H1 (cell line): ENCODE results near the gene GNG11. TPM values are rescaled to one million over a fixed set of nuclear protein-coding genes. Genes with fewer than 3 reads are reported as not detected.
"Not testable (repeated sequence)": the region's sequence is repeated elsewhere in the genome, so short reads cannot be mapped to it uniquely, and the experiment has no call there.

ENCODE experiments used
- CTCF ChIA-PET: fragments of 300-600 bp; sonication (Branson Sonifier 250); formaldehyde crosslinking; loops from one replicate; lab custom pipeline; 2021; ENCODE audit not compliant: partially characterized antibody; lab: Charles Lee
- POLR2A ChIA-PET: fragments of 300-600 bp; sonication (Branson Sonifier 250); formaldehyde crosslinking; loops from one replicate; lab custom pipeline; 2021; ENCODE audit warnings: inconsistent platforms; ENCODE audit not compliant: partially characterized antibody; lab: Charles Lee
- DNase-seq, 2 experiments: peaks; one replicate each; pipeline versions ENCODE4 v3.0.0 to v3.0.0-alpha.2; 2010 to 2022; ENCODE audit warnings: low spot score in 2 of 2, low read depth in 1 of 2, mixed read lengths in 1 of 2
- FAIRE-seq: peaks from 2 replicates; lab custom pipeline; 2011; peaks lifted over from hg19 to GRCh38; lab: Jason Lieb, UNC
- H2AFZ ChIP-seq: 2 replicates; pipeline ENCODE4 v1.8.1; 2012; ENCODE audit warnings: low read length, inconsistent platforms
- H2AK5ac ChIP-seq: 2 replicates; pipeline ENCODE4 v1.6.1; 2013; ENCODE audit warnings: low read depth, low read length
- H2BK120ac ChIP-seq: replicated peaks from 2 replicates; pipeline ENCODE3; 2013; ENCODE audit warnings: low read depth, low read length, inconsistent platforms
- H2BK12ac ChIP-seq: 2 replicates; pipeline ENCODE4 v1.6.1; 2013; ENCODE audit warnings: low read depth, low read length
- H2BK15ac ChIP-seq: 2 replicates; pipeline ENCODE4 v1.6.1; 2013; ENCODE audit warnings: low read length
- H2BK20ac ChIP-seq: 2 replicates; pipeline ENCODE4 v1.6.1; 2013; ENCODE audit warnings: low read length
- H2BK5ac ChIP-seq: 2 replicates; pipeline ENCODE4 v1.6.1; 2013; ENCODE audit warnings: low read depth, low read length
- H3K14ac ChIP-seq: 2 replicates; pipeline ENCODE4 v1.6.1; 2013; ENCODE audit warnings: inconsistent platforms; ENCODE audit not compliant: insufficient read length
- H3K18ac ChIP-seq: 2 replicates; pipeline ENCODE4 v1.6.1; 2013; ENCODE audit warnings: low read length; ENCODE audit errors: extremely low read depth
- H3K23ac ChIP-seq: 2 replicates; pipeline ENCODE4 v1.6.1; 2013; ENCODE audit warnings: inconsistent platforms; ENCODE audit not compliant: insufficient read length
- H3K23me2 ChIP-seq: 2 replicates; pipeline ENCODE4 v1.6.1; 2013; ENCODE audit warnings: low read depth, low read length
- H3K27ac ChIP-seq: 2 replicates; pipeline ENCODE4 v1.6.1; 2011; ENCODE audit warnings: low read depth, low read length, inconsistent platforms
- H3K27me3 ChIP-seq, 4 experiments: replicated peaks in 1 of 4; 1 replicate in 1 of 4; 2 replicates in 3 of 4; pipeline versions ENCODE4 v1.6.1 to v1.8.1; 2011 to 2013; ENCODE audit warnings: low read length in 3 of 4, mild to moderate bottlenecking in 3 of 4, inconsistent platforms in 2 of 4, mixed read lengths in 2 of 4, moderate library complexity in 1 of 4; ENCODE audit not compliant: control insufficient read depth in 3 of 4, insufficient read depth in 3 of 4; ENCODE audit errors: extremely low read depth in 1 of 4
- H3K36me3 ChIP-seq, 4 experiments: 2 replicates each; pipeline versions ENCODE4 v1.6.1 to v1.8.1; 2011 to 2013; ENCODE audit warnings: mild to moderate bottlenecking in 4 of 4, low read length in 3 of 4, moderate library complexity in 2 of 4, control low read depth in 1 of 4, inconsistent platforms in 1 of 4; ENCODE audit not compliant: insufficient read depth in 4 of 4, control insufficient read depth in 2 of 4
- H3K4ac ChIP-seq: replicated peaks from 2 replicates; pipeline ENCODE3; 2013; ENCODE audit warnings: low read length, low read depth, mixed read lengths, inconsistent platforms; ENCODE audit not compliant: insufficient read length
- H3K4me1 ChIP-seq, 4 experiments: replicated peaks in 1 of 4; 1 replicate in 1 of 4; 2 replicates in 3 of 4; pipeline versions ENCODE4 v1.6.1 to v1.8.1; 2011 to 2013; ENCODE audit warnings: low read length in 3 of 4, inconsistent platforms in 2 of 4, mixed read lengths in 1 of 4; ENCODE audit not compliant: insufficient read depth in 4 of 4, control insufficient read depth in 3 of 4
- H3K4me2 ChIP-seq, 2 experiments: 2 replicates each; pipeline versions ENCODE4 v1.6.1 to v1.8.1; 2011 to 2013; ENCODE audit warnings: low read depth in 2 of 2, low read length in 2 of 2, control low read depth in 1 of 2, inconsistent platforms in 1 of 2, mild to moderate bottlenecking in 1 of 2; ENCODE audit not compliant: insufficient read depth in 1 of 2
- H3K4me3 ChIP-seq, 4 experiments: fragments of 200-600, 300-600 bp in 1 of 4; sonication (generic), shearing (Covaris generic), sonication (Bioruptor Twin) in 1 of 4; 2 replicates each; pipeline versions ENCODE4 v1.5.1 to v1.8.1; 2011 to 2016; ENCODE audit warnings: low read length in 4 of 4, low read depth in 3 of 4, control low read depth in 2 of 4, inconsistent platforms in 2 of 4, mild to moderate bottlenecking in 2 of 4, mixed read lengths in 1 of 4, moderate library complexity in 1 of 4; ENCODE audit not compliant: insufficient read depth in 2 of 4; ENCODE audit errors: extremely low read depth in 1 of 4
- H3K56ac ChIP-seq: replicated peaks from 2 replicates; pipeline ENCODE3; 2013; ENCODE audit warnings: low read depth, mild to moderate bottlenecking, mixed read lengths, low read length, inconsistent platforms; ENCODE audit not compliant: insufficient read length
- H3K79me1 ChIP-seq: 2 replicates; pipeline ENCODE4 v1.6.1; 2013; ENCODE audit warnings: low read depth, low read length, control low read depth
- H3K79me2 ChIP-seq, 2 experiments: 2 replicates each; pipeline versions ENCODE4 v1.6.1 to v1.8.1; 2012 to 2013; ENCODE audit warnings: low read length in 2 of 2, mild to moderate bottlenecking in 2 of 2, inconsistent platforms in 1 of 2; ENCODE audit not compliant: insufficient read depth in 2 of 2, control insufficient read depth in 1 of 2
- H3K9ac ChIP-seq, 4 experiments: replicated peaks in 1 of 4; 1 replicate in 1 of 4; 2 replicates in 3 of 4; pipeline versions ENCODE4 v1.6.1 to v1.8.1; 2011 to 2013; ENCODE audit warnings: low read depth in 3 of 4, low read length in 3 of 4, control low read depth in 2 of 4, mild to moderate bottlenecking in 2 of 4, moderate library complexity in 2 of 4, inconsistent platforms in 1 of 4; ENCODE audit errors: extremely low read depth in 1 of 4
- H3K9me3 ChIP-seq, 2 experiments: 2 replicates each; pipeline versions ENCODE4 v1.6.1 to v1.8.1; 2012 to 2013; ENCODE audit warnings: mild to moderate bottlenecking in 2 of 2, moderate library complexity in 2 of 2, control low read depth in 1 of 2, inconsistent platforms in 1 of 2, low read depth in 1 of 2, low read length in 1 of 2, mixed read lengths in 1 of 2; ENCODE audit not compliant: insufficient read depth in 2 of 2
- H4K20me1 ChIP-seq, 2 experiments: replicated peaks in 1 of 2; 2 replicates each; pipeline versions ENCODE3 to v1.8.1; 2011 to 2013; ENCODE audit warnings: inconsistent platforms in 2 of 2, low read length in 2 of 2, mild to moderate bottlenecking in 1 of 2; ENCODE audit not compliant: insufficient read depth in 2 of 2, control insufficient read depth in 1 of 2
- H4K5ac ChIP-seq: 2 replicates; pipeline ENCODE4 v1.6.1; 2013; ENCODE audit warnings: low read length, low read depth, mixed read lengths, inconsistent platforms; ENCODE audit not compliant: insufficient read length
- H4K8ac ChIP-seq: 2 replicates; pipeline ENCODE4 v1.8.0; 2013; ENCODE audit warnings: mild to moderate bottlenecking, moderate library complexity, low read length, inconsistent platforms; ENCODE audit not compliant: insufficient read depth; ENCODE audit errors: extremely low read depth
- H4K91ac ChIP-seq: replicated peaks from 2 replicates; pipeline ENCODE3; 2013; ENCODE audit warnings: low read length, mixed read lengths, inconsistent platforms; ENCODE audit not compliant: insufficient read length
- WGBS, 2 experiments: shearing (Covaris generic) in 1 of 2; methylation state at CpG; one replicate each; pipeline versions ENCODE4 v1.1.6 to v1.1.7; 2013 to 2015; ENCODE audit warnings: low lambda C conversion rate in 2 of 2, mixed read lengths in 2 of 2, inconsistent platforms in 1 of 2, low coverage in 1 of 2, missing lambda C conversion rate in 1 of 2; ENCODE audit not compliant: insufficient replicate concordance in 2 of 2, insufficient coverage in 1 of 2, insufficient read length in 1 of 2; ENCODE audit errors: extremely low coverage in 1 of 2, missing lambda C conversion rate in 1 of 2; 5-methylcytosine and 5-hydroxymethylcytosine counted together
- polyA plus RNA-seq, 7 experiments: library from polyadenylated mRNA; depleted of rRNA in 3 of 7; stranded (reverse) in 5 of 7; unstranded in 2 of 7; fragments of >200 nt in 5 of 7; fragments of 200-250 nt in 2 of 7; gene quantifications; 1 replicate in 5 of 7; 2 replicates in 1 of 7; 4 replicates in 1 of 7; pipeline versions ENCODE4 v1.2.1 to v1.2.3, GENCODE V29; 2011 to 2013; ENCODE audit warnings: missing spikeins in 2 of 7, mixed read lengths in 2 of 7
- total RNA-seq: library from RNA; stranded (reverse); fragmentation: NEBNext Ultra II Directional; extraction: Animal tissue kit (Norgen Biotek cat#: 25700); gene quantifications from 2 replicates; pipeline ENCODE4 v1.2.1, GENCODE V29; 2021

GNG11 gene
- total and polyA plus RNA-seq, 2 of the 8 experiments (the other 6 are each of a cell fraction or from before 2014, with no cell fraction given) = 0.38 to 1.3 TPM

GRCh38 chr7:93916315-93916714 is 5.2 kb upstream of the GNG11 start:
- H2BK5ac ChIP-seq, H4K5ac ChIP-seq, H3K23me2 ChIP-seq, H3K79me2 ChIP-seq, POLR2A ChIA-PET, H3K36me3 ChIP-seq, H2BK20ac ChIP-seq, H3K4me2 ChIP-seq, H3K14ac ChIP-seq, H2AK5ac ChIP-seq, H3K18ac ChIP-seq, H3K56ac ChIP-seq, H3K4ac ChIP-seq, H4K8ac ChIP-seq, H3K23ac ChIP-seq, H3K27ac ChIP-seq, H2BK12ac ChIP-seq, H3K4me3 ChIP-seq, H4K91ac ChIP-seq, H3K9me3 ChIP-seq, H2BK15ac ChIP-seq, H3K4me1 ChIP-seq, H3K79me1 ChIP-seq, DNase-seq, CTCF ChIA-PET, H3K9ac ChIP-seq, H2AFZ ChIP-seq, H4K20me1 ChIP-seq, H3K27me3 ChIP-seq, H2BK120ac ChIP-seq: not testable (repeated sequence)
- 80 to 100% methylated on average over 1 to 4 of the region's 4 CpGs for WGBS, 2 experiments
- FAIRE-seq = peak; percentile 32
